Uterus (tissue), 2 donors: ENCODE measurements around the gene BMP2.

ENCODE experiments used
- POLR2A ChIP-seq, 2 donors: fragments of 450-650 bp; IDR thresholded peaks; one replicate each; pipeline ENCODE4 v1.6.1; 2016; ENCODE audit warnings: antibody characterized with exemption in 2 of 2, mild to moderate bottlenecking in 1 of 2, moderate library complexity in 1 of 2
- TF ChIP-seq, protein P1 (sequence below), 4 experiments: fragments of 200-600 bp in 2 of 4; fragments of 450-650 bp in 2 of 4; sonication (generic) in 2 of 4; IDR thresholded peaks; one replicate each; pipeline ENCODE4 v1.5.1; 2016 to 2019; ENCODE audit warnings: antibody characterized with exemption in 4 of 4, mild to moderate bottlenecking in 2 of 4, moderate library complexity in 1 of 4

DNA sequence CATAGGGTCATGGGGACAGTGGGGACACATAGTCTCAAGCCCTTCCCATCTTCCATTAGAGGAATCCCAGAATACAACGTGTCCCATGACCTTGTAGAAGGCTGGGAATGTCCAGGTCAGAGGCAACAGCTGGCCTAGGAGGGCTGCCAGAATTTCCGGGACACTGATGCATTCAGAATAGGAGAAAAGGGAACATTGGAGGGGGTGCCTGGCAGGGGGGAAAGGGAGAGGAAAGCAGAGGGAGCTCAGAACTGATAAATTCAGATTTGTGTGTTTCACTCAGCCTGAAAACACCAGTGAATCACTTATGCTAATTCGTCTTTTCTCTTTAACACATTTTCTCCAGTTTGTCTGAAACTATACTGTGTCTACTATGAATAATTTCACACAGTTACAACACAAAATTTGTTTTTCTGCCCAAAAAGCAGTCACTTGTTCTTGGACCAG is 35.5 kb upstream of the BMP2 start:
- TF ChIP-seq, protein P1, sequence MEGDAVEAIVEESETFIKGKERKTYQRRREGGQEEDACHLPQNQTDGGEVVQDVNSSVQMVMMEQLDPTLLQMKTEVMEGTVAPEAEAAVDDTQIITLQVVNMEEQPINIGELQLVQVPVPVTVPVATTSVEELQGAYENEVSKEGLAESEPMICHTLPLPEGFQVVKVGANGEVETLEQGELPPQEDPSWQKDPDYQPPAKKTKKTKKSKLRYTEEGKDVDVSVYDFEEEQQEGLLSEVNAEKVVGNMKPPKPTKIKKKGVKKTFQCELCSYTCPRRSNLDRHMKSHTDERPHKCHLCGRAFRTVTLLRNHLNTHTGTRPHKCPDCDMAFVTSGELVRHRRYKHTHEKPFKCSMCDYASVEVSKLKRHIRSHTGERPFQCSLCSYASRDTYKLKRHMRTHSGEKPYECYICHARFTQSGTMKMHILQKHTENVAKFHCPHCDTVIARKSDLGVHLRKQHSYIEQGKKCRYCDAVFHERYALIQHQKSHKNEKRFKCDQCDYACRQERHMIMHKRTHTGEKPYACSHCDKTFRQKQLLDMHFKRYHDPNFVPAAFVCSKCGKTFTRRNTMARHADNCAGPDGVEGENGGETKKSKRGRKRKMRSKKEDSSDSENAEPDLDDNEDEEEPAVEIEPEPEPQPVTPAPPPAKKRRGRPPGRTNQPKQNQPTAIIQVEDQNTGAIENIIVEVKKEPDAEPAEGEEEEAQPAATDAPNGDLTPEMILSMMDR (IDR thresholded peaks at IDR 0.05), result no peak
- no peak for TF ChIP-seq POLR2A (IDR thresholded peaks at IDR 0.05)
